GM23338 (cell line): ENCODE data around the gene ZNF605. TPM values are rescaled to one million over a fixed set of nuclear protein-coding genes. Genes with fewer than 3 reads are reported as not detected.

Experiments used
- ATAC-seq: fragments of 200-7000 bp; cut with Tn5 transposase; 3 replicates; pipeline ENCODE4 v1.9.1; 2020
- DNase-seq: peaks from one replicate; pipeline ENCODE4 v3.0.0-alpha.2; 2015; ENCODE audit warnings: low spot score
- H2AFZ ChIP-seq: fragments of 200-600 bp; sonication (generic); 2 replicates; pipeline ENCODE4 v1.8.0; 2016; ENCODE audit warnings: antibody characterized with exemption, mild to moderate bottlenecking, moderate library complexity
- H3F3A ChIP-seq: fragments of 200-600 bp; sonication (generic); replicated peaks from 2 replicates; pipeline ENCODE4 v1.8.0; 2017; ENCODE audit warnings: antibody characterized with exemption, mixed run types, low read depth
- H3K27ac ChIP-seq: fragments of 200-600 bp; sonication (generic); 2 replicates; pipeline ENCODE4 v1.6.1; 2016; ENCODE audit warnings: low read depth
- H3K27me3 ChIP-seq: fragments of 200-600 bp; sonication (generic); 2 replicates; pipeline ENCODE4 v1.8.0; 2016; ENCODE audit warnings: mild to moderate bottlenecking, mixed run types, moderate library complexity; ENCODE audit not compliant: insufficient read depth
- H3K36me3 ChIP-seq: fragments of 200-600 bp; sonication (generic); 2 replicates; pipeline ENCODE4 v1.8.0; 2016; ENCODE audit warnings: mild to moderate bottlenecking; ENCODE audit not compliant: insufficient read depth
- H3K4me1 ChIP-seq: fragments of 200-600 bp; sonication (generic); 2 replicates; pipeline ENCODE4 v1.8.0; 2016; ENCODE audit warnings: mild to moderate bottlenecking, moderate library complexity; ENCODE audit not compliant: insufficient read depth
- H3K4me2 ChIP-seq: fragments of 200-600 bp; sonication (generic); 2 replicates; pipeline ENCODE4 v1.7.1; 2017; ENCODE audit warnings: mixed run types
- H3K4me3 ChIP-seq: fragments of 200-600 bp; sonication (generic); 2 replicates; pipeline ENCODE4 v1.6.1; 2016; ENCODE audit warnings: mixed run types
- H3K79me2 ChIP-seq: fragments of 200-600 bp; sonication (generic); replicated peaks from 2 replicates; pipeline ENCODE4 v1.8.0; 2017; ENCODE audit warnings: mild to moderate bottlenecking; ENCODE audit not compliant: insufficient read depth
- H3K9me2 ChIP-seq: fragments of 200-600 bp; sonication (generic); 2 replicates; pipeline ENCODE4 v1.8.0; 2017; ENCODE audit not compliant: insufficient read depth
- H4K20me1 ChIP-seq: fragments of 200-600 bp; sonication (generic); replicated peaks from 2 replicates; pipeline ENCODE4 v1.8.0; 2017; ENCODE audit warnings: mild to moderate bottlenecking; ENCODE audit not compliant: insufficient read depth
- H3K27ac Mint-ChIP-seq: 2 replicates; pipeline ENCODE4 v1.8.0; 2020; ENCODE audit warnings: inconsistent platforms, mild to moderate bottlenecking, moderate library complexity, mixed read lengths
- H3K27me3 Mint-ChIP-seq: 3 replicates; pipeline ENCODE4 v1.8.0; 2022; ENCODE audit warnings: low read depth, mild to moderate bottlenecking, moderate library complexity, mixed read lengths, inconsistent platforms; ENCODE audit not compliant: insufficient read depth, poor library complexity
- H3K36me3 Mint-ChIP-seq: 3 replicates; pipeline ENCODE4 v1.8.0; 2021; ENCODE audit warnings: low read depth, mild to moderate bottlenecking, inconsistent platforms, moderate library complexity, mixed read lengths
- H3K4me1 Mint-ChIP-seq: 3 replicates; pipeline ENCODE4 v1.8.0; 2020; ENCODE audit warnings: mild to moderate bottlenecking, inconsistent platforms, mixed read lengths
- H3K4me3 Mint-ChIP-seq: 3 replicates; pipeline ENCODE4 v1.8.0; 2021; ENCODE audit warnings: moderate library complexity, mild to moderate bottlenecking, inconsistent platforms, mixed read lengths
- H3K9me3 Mint-ChIP-seq: 3 replicates; pipeline ENCODE4 v1.8.0; 2020; ENCODE audit warnings: moderate library complexity, mild to moderate bottlenecking, inconsistent platforms, mixed read lengths
- CREB1 ChIP-seq: fragments of 250-450 bp; sonication (Bioruptor Pico); IDR thresholded peaks from 2 replicates; pipeline ENCODE4 v1.5.0; 2020; ENCODE audit warnings: low read depth, mild to moderate bottlenecking, moderate library complexity
- EZH2 ChIP-seq: fragments of 200-600 bp; sonication (generic); IDR thresholded peaks from one replicate; pipeline ENCODE4 v1.8.0; 2017; ENCODE audit warnings: antibody characterized with exemption, mild to moderate bottlenecking, low read depth; ENCODE audit not compliant: unreplicated experiment
- EZH2phosphoT487 ChIP-seq: fragments of 200-600 bp; sonication (generic); IDR thresholded peaks from one replicate; pipeline ENCODE4 v1.8.1; 2018; ENCODE audit warnings: antibody characterized with exemption; ENCODE audit not compliant: unreplicated experiment
- JUNB ChIP-seq: IDR thresholded peaks from one replicate; pipeline ENCODE4 v1.6.1; 2016; ENCODE audit warnings: antibody characterized with exemption; ENCODE audit not compliant: unreplicated experiment
- NANOG ChIP-seq: IDR thresholded peaks from 2 replicates; pipeline ENCODE4 v1.6.1; 2016; ENCODE audit warnings: antibody characterized with exemption, borderline replicate concordance
- POLR2AphosphoS5 ChIP-seq: IDR thresholded peaks from 2 replicates; pipeline ENCODE4 v1.6.1; 2016; ENCODE audit warnings: antibody characterized with exemption, low read depth
- STAT1 ChIP-seq: IDR thresholded peaks from one replicate; pipeline ENCODE4 v1.6.1; 2016; ENCODE audit warnings: antibody characterized with exemption; ENCODE audit not compliant: unreplicated experiment
- ZNF114 ChIP-seq: fragments of 250-450 bp; sonication (Bioruptor Pico); IDR thresholded peaks from 2 replicates; pipeline ENCODE4 v1.5.0; 2020; ENCODE audit warnings: mild to moderate bottlenecking, moderate library complexity
- ZNF331 ChIP-seq: fragments of 250-450 bp; sonication (Bioruptor Pico); IDR thresholded peaks from 2 replicates; pipeline ENCODE4 v1.5.0; 2020; ENCODE audit warnings: low read depth, mild to moderate bottlenecking, moderate library complexity
- polyA plus RNA-seq: library from polyadenylated mRNA; unstranded; fragments of >200 nt; fragmentation: Nextera tagmentation; extraction: Ambion mirVana; gene quantifications from 2 replicates; pipeline ENCODE4 v1.2.1, GENCODE V29; 2016
- total RNA-seq: library from RNA; depleted of rRNA; stranded (reverse); fragments of >200 nt; shearing (Covaris generic); gene quantifications from 2 replicates; pipeline ENCODE4 v1.2.3, GENCODE V29; 2014
- TF ChIP-seq, protein P1 (sequence below): IDR thresholded peaks from 2 replicates; pipeline ENCODE4 v1.6.1; 2016; ENCODE audit warnings: antibody characterized with exemption
- TF ChIP-seq, protein P2 (sequence below): IDR thresholded peaks from one replicate; pipeline ENCODE4 v1.6.1; 2018; ENCODE audit warnings: antibody characterized with exemption; ENCODE audit not compliant: unreplicated experiment
- TF ChIP-seq, protein P3 (sequence below), 2 experiments: fragments of 200-600 bp in 1 of 2; sonication (generic) in 1 of 2; conservative IDR thresholded peaks; 2 replicates each; pipeline versions ENCODE4 v1.5.1 to v1.6.1; 2016 to 2017; ENCODE audit warnings: antibody characterized with exemption in 2 of 2, low read depth in 2 of 2, mild to moderate bottlenecking in 2 of 2, moderate library complexity in 1 of 2
- TF ChIP-seq, protein P4 (sequence below): fragments of 250-450 bp; sonication (Bioruptor Pico); IDR thresholded peaks from 2 replicates; pipeline ENCODE4 v1.5.0; 2020; ENCODE audit warnings: mild to moderate bottlenecking, moderate library complexity

Gene ZNF605
- total and polyA plus RNA-seq, 2 experiments from 2014 or later = 13.5 to 17.1 TPM

DNA sequence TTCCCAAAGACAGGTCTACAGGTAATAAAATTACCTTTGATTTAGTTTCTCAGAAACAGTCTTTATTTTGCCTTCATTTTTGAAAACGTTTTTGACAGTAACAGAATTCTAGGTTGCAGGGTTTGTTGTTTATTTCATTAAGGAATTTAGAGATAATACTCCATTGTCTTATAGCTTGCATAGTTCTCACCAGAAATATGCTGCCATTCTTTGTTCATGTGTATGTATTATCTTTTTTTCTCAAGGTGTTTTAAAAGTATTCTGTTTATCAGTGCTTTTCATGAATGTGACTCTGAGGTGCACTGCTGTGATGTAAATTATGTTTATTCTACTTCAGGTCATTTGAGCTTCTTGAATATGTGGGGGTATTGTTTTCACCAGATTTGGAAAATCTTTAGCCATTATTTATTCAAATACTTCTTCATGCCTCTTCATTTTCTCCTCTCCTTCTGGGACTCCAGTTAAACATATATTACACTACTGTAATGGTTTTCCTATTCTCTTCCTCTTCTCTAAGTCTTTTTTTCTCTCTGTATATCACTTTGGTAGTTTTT, 32.7 kb downstream of the ZNF605 start:
- H3K27ac Mint-ChIP-seq = no peak overlapping the region
- H4K20me1 ChIP-seq = no peaks in the 10 kb centered on the region
- H3K4me1 Mint-ChIP-seq = no peaks in the 10 kb centered on the region
- H3K27me3 Mint-ChIP-seq = peaks cover 5% of the 10 kb centered on the region
- H3K36me3 ChIP-seq = peaks cover 36% of the 10 kb centered on the region
- TF ChIP-seq CREB1 (CRISPR knock-in tag) (no peak), ZNF114 (no peak), STAT1 (no peak), JUNB (no peak), NANOG (no peak), EZH2 (no peak), POLR2AphosphoS5 (no peak), ZNF331 (CRISPR knock-in tag) (no peak), EZH2phosphoT487 (no peak)
- TF ChIP-seq, protein P1, sequence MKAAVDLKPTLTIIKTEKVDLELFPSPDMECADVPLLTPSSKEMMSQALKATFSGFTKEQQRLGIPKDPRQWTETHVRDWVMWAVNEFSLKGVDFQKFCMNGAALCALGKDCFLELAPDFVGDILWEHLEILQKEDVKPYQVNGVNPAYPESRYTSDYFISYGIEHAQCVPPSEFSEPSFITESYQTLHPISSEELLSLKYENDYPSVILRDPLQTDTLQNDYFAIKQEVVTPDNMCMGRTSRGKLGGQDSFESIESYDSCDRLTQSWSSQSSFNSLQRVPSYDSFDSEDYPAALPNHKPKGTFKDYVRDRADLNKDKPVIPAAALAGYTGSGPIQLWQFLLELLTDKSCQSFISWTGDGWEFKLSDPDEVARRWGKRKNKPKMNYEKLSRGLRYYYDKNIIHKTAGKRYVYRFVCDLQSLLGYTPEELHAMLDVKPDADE = no peak
- TF ChIP-seq, protein P2, sequence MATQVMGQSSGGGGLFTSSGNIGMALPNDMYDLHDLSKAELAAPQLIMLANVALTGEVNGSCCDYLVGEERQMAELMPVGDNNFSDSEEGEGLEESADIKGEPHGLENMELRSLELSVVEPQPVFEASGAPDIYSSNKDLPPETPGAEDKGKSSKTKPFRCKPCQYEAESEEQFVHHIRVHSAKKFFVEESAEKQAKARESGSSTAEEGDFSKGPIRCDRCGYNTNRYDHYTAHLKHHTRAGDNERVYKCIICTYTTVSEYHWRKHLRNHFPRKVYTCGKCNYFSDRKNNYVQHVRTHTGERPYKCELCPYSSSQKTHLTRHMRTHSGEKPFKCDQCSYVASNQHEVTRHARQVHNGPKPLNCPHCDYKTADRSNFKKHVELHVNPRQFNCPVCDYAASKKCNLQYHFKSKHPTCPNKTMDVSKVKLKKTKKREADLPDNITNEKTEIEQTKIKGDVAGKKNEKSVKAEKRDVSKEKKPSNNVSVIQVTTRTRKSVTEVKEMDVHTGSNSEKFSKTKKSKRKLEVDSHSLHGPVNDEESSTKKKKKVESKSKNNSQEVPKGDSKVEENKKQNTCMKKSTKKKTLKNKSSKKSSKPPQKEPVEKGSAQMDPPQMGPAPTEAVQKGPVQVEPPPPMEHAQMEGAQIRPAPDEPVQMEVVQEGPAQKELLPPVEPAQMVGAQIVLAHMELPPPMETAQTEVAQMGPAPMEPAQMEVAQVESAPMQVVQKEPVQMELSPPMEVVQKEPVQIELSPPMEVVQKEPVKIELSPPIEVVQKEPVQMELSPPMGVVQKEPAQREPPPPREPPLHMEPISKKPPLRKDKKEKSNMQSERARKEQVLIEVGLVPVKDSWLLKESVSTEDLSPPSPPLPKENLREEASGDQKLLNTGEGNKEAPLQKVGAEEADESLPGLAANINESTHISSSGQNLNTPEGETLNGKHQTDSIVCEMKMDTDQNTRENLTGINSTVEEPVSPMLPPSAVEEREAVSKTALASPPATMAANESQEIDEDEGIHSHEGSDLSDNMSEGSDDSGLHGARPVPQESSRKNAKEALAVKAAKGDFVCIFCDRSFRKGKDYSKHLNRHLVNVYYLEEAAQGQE = no peak
- TF ChIP-seq, protein P3, sequence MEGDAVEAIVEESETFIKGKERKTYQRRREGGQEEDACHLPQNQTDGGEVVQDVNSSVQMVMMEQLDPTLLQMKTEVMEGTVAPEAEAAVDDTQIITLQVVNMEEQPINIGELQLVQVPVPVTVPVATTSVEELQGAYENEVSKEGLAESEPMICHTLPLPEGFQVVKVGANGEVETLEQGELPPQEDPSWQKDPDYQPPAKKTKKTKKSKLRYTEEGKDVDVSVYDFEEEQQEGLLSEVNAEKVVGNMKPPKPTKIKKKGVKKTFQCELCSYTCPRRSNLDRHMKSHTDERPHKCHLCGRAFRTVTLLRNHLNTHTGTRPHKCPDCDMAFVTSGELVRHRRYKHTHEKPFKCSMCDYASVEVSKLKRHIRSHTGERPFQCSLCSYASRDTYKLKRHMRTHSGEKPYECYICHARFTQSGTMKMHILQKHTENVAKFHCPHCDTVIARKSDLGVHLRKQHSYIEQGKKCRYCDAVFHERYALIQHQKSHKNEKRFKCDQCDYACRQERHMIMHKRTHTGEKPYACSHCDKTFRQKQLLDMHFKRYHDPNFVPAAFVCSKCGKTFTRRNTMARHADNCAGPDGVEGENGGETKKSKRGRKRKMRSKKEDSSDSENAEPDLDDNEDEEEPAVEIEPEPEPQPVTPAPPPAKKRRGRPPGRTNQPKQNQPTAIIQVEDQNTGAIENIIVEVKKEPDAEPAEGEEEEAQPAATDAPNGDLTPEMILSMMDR (conservative IDR thresholded peaks at IDR 0.05; ENCODE audit: low read depth in 2 of 2) = no peak
- TF ChIP-seq, protein P4, sequence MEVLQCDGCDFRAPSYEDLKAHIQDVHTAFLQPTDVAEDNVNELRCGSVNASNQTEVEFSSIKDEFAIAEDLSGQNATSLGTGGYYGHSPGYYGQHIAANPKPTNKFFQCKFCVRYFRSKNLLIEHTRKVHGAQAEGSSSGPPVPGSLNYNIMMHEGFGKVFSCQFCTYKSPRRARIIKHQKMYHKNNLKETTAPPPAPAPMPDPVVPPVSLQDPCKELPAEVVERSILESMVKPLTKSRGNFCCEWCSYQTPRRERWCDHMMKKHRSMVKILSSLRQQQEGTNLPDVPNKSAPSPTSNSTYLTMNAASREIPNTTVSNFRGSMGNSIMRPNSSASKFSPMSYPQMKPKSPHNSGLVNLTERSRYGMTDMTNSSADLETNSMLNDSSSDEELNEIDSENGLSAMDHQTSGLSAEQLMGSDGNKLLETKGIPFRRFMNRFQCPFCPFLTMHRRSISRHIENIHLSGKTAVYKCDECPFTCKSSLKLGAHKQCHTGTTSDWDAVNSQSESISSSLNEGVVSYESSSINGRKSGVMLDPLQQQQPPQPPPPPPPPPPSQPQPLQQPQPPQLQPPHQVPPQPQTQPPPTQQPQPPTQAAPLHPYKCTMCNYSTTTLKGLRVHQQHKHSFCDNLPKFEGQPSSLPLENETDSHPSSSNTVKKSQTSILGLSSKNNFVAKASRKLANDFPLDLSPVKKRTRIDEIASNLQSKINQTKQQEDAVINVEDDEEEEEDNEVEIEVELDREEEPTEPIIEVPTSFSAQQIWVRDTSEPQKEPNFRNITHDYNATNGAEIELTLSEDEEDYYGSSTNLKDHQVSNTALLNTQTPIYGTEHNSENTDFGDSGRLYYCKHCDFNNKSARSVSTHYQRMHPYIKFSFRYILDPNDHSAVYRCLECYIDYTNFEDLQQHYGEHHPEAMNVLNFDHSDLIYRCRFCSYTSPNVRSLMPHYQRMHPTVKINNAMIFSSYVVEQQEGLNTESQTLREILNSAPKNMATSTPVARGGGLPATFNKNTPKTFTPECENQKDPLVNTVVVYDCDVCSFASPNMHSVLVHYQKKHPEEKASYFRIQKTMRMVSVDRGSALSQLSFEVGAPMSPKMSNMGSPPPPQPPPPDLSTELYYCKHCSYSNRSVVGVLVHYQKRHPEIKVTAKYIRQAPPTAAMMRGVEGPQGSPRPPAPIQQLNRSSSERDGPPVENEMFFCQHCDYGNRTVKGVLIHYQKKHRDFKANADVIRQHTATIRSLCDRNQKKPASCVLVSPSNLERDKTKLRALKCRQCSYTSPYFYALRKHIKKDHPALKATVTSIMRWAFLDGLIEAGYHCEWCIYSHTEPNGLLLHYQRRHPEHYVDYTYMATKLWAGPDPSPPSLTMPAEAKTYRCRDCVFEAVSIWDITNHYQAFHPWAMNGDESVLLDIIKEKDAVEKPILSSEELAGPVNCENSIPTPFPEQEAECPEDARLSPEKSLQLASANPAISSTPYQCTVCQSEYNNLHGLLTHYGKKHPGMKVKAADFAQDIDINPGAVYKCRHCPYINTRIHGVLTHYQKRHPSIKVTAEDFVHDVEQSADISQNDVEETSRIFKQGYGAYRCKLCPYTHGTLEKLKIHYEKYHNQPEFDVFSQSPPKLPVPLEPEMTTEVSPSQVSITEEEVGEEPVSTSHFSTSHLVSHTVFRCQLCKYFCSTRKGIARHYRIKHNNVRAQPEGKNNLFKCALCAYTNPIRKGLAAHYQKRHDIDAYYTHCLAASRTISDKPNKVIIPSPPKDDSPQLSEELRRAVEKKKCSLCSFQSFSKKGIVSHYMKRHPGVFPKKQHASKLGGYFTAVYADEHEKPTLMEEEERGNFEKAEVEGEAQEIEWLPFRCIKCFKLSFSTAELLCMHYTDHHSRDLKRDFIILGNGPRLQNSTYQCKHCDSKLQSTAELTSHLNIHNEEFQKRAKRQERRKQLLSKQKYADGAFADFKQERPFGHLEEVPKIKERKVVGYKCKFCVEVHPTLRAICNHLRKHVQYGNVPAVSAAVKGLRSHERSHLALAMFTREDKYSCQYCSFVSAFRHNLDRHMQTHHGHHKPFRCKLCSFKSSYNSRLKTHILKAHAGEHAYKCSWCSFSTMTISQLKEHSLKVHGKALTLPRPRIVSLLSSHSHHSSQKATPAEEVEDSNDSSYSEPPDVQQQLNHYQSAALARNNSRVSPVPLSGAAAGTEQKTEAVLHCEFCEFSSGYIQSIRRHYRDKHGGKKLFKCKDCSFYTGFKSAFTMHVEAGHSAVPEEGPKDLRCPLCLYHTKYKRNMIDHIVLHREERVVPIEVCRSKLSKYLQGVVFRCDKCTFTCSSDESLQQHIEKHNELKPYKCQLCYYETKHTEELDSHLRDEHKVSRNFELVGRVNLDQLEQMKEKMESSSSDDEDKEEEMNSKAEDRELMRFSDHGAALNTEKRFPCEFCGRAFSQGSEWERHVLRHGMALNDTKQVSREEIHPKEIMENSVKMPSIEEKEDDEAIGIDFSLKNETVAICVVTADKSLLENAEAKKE (CRISPR knock-in tag) = no peak
- H3K9me3 Mint-ChIP-seq = peaks cover 100% of the 10 kb centered on the region
- H3K27me3 ChIP-seq = 0 out of 2 replicates have a peak, but pooled peaks cover 4% of the 10 kb centered on the region
- no peak overlapping the region for H3K4me3 Mint-ChIP-seq
- no peak overlapping the region for H3K4me2 ChIP-seq
- no peaks in the 10 kb centered on the region for H3K4me1 ChIP-seq
- H3K27ac ChIP-seq = no peak overlapping the region
- peaks cover 83% of the 10 kb centered on the region for H3K36me3 Mint-ChIP-seq
- DNase-seq = no peak
- no peak overlapping the region for H2AFZ ChIP-seq
- 0 out of 2 replicates have a peak, but pooled peaks cover 10% of the 10 kb centered on the region for H3F3A ChIP-seq
- no peaks in the 10 kb centered on the region for H3K79me2 ChIP-seq
- no peak overlapping the region for H3K4me3 ChIP-seq
- no peaks in the 10 kb centered on the region for H3K9me2 ChIP-seq
- no peak for ATAC-seq
